MM.1S (cell line): ENCODE results near the gene WDPCP.
"Not testable (repeated sequence)": the region's sequence is repeated elsewhere in the genome, so short reads cannot be mapped to it uniquely, and the experiment has no call there.

Source experiments
- DNase-seq: peaks from one replicate; pipeline ENCODE4 v3.0.0-alpha.2; 2015
- H2AFZ ChIP-seq: fragments of 300-600 bp; sonication (generic); 2 replicates; pipeline ENCODE4 v1.6.0; 2016; ENCODE audit warnings: antibody characterized with exemption, low read length
- H3F3A ChIP-seq: fragments of 300-600 bp; sonication (generic); 2 replicates; pipeline ENCODE4 v1.6.1; 2016; ENCODE audit warnings: mild to moderate bottlenecking, antibody characterized with exemption, low read length, moderate library complexity, mixed read lengths; ENCODE audit not compliant: insufficient read depth
- H3K27ac ChIP-seq: fragments of 300-600 bp; sonication (generic); 2 replicates; pipeline ENCODE4 v1.5.1; 2016; ENCODE audit warnings: mild to moderate bottlenecking, low read length
- H3K27me3 ChIP-seq: fragments of 300-600 bp; sonication (generic); replicated peaks from 2 replicates; pipeline ENCODE4 v1.6.0; 2016; ENCODE audit warnings: low read length; ENCODE audit not compliant: insufficient read depth
- H3K36me3 ChIP-seq: fragments of 300-600 bp; sonication (generic); replicated peaks from 2 replicates; pipeline ENCODE4 v1.6.1; 2016; ENCODE audit warnings: mild to moderate bottlenecking, low read length, mixed read lengths; ENCODE audit not compliant: insufficient read depth
- H3K4me1 ChIP-seq: fragments of 300-600 bp; sonication (generic); 2 replicates; pipeline ENCODE4 v1.6.1; 2016; ENCODE audit warnings: low read length, mixed read lengths
- H3K4me2 ChIP-seq: fragments of 300-600 bp; sonication (generic); 2 replicates; pipeline ENCODE4 v1.6.0; 2016; ENCODE audit warnings: low read depth, low read length
- H3K4me3 ChIP-seq: fragments of 300-600 bp; sonication (generic); 2 replicates; pipeline ENCODE4 v1.5.1; 2016; ENCODE audit warnings: low read length, mixed read lengths
- H3K79me2 ChIP-seq: fragments of 300-600 bp; sonication (generic); 2 replicates; pipeline ENCODE4 v1.6.1; 2016; ENCODE audit warnings: mixed run types, low read length, mixed read lengths
- H3K9ac ChIP-seq: fragments of 300-600 bp; sonication (generic); 2 replicates; pipeline ENCODE4 v1.6.1; 2016; ENCODE audit warnings: low read length, mixed read lengths
- H3K9me2 ChIP-seq: fragments of 300-600 bp; sonication (generic); replicated peaks from 2 replicates; pipeline ENCODE4 v1.6.1; 2016; ENCODE audit warnings: mild to moderate bottlenecking, low read length, mixed read lengths; ENCODE audit not compliant: insufficient read depth
- H3K9me3 ChIP-seq: fragments of 300-600 bp; sonication (generic); replicated peaks from 2 replicates; pipeline ENCODE4 v1.6.1; 2016; ENCODE audit warnings: mild to moderate bottlenecking, low read length, mixed read lengths; ENCODE audit not compliant: insufficient read depth
- H4K20me1 ChIP-seq: fragments of 300-600 bp; sonication (generic); 2 replicates; pipeline ENCODE4 v1.6.1; 2016; ENCODE audit warnings: mild to moderate bottlenecking, low read length, moderate library complexity, mixed read lengths; ENCODE audit not compliant: insufficient read depth
- EZH2 ChIP-seq: fragments of 300-600 bp; sonication (generic); optimal IDR thresholded peaks from 2 replicates; pipeline ENCODE3; 2017; ENCODE audit warnings: low read depth, mild to moderate bottlenecking, antibody characterized with exemption, low read length, mixed read lengths
- EZH2phosphoT487 ChIP-seq: fragments of 300-600 bp; sonication (generic); IDR thresholded peaks from 2 replicates; pipeline ENCODE4 v1.6.1; 2018; ENCODE audit warnings: antibody characterized with exemption, low read length
- TF ChIP-seq, protein P1 (sequence below): fragments of 300-600 bp; sonication (generic); IDR thresholded peaks from 2 replicates; pipeline ENCODE4 v1.5.1; 2016; ENCODE audit warnings: antibody characterized with exemption, low read length, mixed read lengths

The WDPCP gene

DNA sequence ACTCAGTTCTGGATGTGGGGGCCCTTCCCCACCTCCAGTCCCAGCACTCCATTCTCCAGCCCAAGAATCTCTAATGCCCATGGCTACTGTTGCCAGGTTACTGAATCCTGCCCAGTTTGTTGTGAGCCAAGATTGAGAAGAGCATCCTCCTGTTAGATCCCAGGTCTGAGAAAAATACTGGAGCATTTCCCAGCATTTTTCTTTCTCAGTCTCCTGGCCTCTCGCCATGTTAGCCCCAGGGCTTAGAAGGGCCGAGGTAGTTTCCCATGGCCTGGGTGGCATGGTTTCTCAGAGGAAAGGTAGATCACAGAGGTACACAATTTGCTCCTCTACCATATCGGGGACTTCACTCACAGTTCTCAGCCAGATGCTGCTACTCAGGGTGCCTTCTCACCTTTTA, 401.9 kb downstream of the WDPCP start:
- H3K27ac ChIP-seq = no peak overlapping the region
- no peaks in the 10 kb centered on the region; the same call in 1 of the 2 replicates for H3K4me1 ChIP-seq
- no peak overlapping the region for H2AFZ ChIP-seq
- H3K27me3 ChIP-seq = no peaks in the 10 kb centered on the region
- H3K4me2 ChIP-seq = no peak overlapping the region
- H3K4me3 ChIP-seq = no peak overlapping the region
- H3K9me3 ChIP-seq = no peaks in the 10 kb centered on the region
- TF ChIP-seq, protein P1, sequence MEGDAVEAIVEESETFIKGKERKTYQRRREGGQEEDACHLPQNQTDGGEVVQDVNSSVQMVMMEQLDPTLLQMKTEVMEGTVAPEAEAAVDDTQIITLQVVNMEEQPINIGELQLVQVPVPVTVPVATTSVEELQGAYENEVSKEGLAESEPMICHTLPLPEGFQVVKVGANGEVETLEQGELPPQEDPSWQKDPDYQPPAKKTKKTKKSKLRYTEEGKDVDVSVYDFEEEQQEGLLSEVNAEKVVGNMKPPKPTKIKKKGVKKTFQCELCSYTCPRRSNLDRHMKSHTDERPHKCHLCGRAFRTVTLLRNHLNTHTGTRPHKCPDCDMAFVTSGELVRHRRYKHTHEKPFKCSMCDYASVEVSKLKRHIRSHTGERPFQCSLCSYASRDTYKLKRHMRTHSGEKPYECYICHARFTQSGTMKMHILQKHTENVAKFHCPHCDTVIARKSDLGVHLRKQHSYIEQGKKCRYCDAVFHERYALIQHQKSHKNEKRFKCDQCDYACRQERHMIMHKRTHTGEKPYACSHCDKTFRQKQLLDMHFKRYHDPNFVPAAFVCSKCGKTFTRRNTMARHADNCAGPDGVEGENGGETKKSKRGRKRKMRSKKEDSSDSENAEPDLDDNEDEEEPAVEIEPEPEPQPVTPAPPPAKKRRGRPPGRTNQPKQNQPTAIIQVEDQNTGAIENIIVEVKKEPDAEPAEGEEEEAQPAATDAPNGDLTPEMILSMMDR = no peak
- TF ChIP-seq EZH2 (no peak), EZH2phosphoT487 (no peak)
- H4K20me1 ChIP-seq = no peaks in the 10 kb centered on the region
- no peaks in the 10 kb centered on the region for H3K36me3 ChIP-seq
- no peak for DNase-seq
- no peaks in the 10 kb centered on the region for H3F3A ChIP-seq
- no peaks in the 10 kb centered on the region for H3K9me2 ChIP-seq
- no peak overlapping the region for H3K9ac ChIP-seq
- H3K79me2 ChIP-seq = no peaks in the 10 kb centered on the region

DNA sequence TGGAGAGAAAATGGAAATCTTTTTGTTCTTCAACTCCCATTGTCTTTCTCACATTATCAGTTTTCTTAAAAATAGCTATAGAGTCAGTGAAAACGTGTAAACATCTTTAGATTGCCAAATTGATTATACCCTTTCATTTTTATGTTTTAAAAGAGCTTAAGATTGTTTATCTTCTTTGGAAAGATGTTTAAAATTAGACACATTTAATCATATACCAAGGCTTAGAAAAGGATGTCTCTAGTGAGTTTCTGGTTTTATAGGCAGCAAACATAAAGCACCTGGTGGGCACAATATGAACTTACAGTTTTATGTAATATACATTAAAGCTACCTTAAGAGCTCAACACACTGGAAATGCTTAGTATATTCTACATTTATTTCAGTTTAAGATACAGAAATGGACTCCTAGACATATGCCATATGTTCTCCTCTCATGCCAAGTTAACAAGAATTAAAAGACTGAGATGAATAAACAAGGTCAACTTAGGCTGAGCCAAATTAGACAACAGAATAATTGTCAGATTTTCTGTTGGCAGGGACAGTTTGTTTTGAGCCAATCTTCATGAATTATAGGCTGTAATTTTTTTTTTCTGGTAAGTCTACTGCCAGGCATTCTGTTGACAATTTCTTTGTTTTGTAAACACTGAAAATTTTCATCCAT, 425.0 kb downstream of the WDPCP start:
- Histone ChIP-seq H3K27me3 (no peaks in the 10 kb centered on the region), H3K36me3 (no peaks in the 10 kb centered on the region), H4K20me1 (no peaks in the 10 kb centered on the region), H3K4me1 (no peaks in the 10 kb centered on the region), H2AFZ (no peak overlapping the region), H3K9me2 (no peaks in the 10 kb centered on the region), H3K27ac (no peak overlapping the region), H3K4me2 (no peak overlapping the region), H3F3A (no peaks in the 10 kb centered on the region), H3K4me3 (no peak overlapping the region), H3K9me3 (no peaks in the 10 kb centered on the region), H3K9ac (no peak overlapping the region), H3K79me2 (no peaks in the 10 kb centered on the region)
- no peak for DNase-seq
- TF ChIP-seq EZH2 = no peak
- TF ChIP-seq, protein P1 = no peak
- TF ChIP-seq EZH2phosphoT487 = no peak

DNA sequence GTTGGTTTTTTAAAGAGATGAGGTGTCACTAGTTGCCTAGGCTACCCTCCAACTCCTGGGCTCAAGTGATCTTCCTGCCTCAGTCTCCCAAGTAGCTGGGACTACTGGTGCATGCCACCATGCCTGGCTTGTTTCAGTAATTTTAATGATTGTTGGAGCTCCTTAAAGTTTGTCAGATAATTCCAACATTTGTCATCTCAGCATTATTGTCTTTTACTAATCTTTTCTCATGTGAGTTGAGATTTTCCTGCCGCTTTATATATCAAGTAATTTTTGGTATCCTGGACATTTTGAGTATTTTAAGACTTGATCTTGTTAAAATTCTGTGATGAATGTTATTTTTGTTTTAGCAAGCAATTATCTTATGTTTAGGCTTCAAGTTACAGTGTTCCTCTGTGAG, 429.0 kb downstream of the WDPCP start:
- Histone ChIP-seq H3K27me3 (no peaks in the 10 kb centered on the region), H3K4me2 (no peak overlapping the region), H3K79me2 (no peaks in the 10 kb centered on the region), H3K36me3 (no peaks in the 10 kb centered on the region), H2AFZ (no peak overlapping the region), H4K20me1 (no peaks in the 10 kb centered on the region), H3K9me3 (no peaks in the 10 kb centered on the region), H3K9ac (no peak overlapping the region), H3F3A (no peaks in the 10 kb centered on the region), H3K27ac (no peak overlapping the region), H3K9me2 (no peaks in the 10 kb centered on the region), H3K4me3 (no peak overlapping the region), H3K4me1 (no peaks in the 10 kb centered on the region)
- no peak for DNase-seq
- TF ChIP-seq EZH2phosphoT487 = no peak
- TF ChIP-seq, protein P1 = no peak
- TF ChIP-seq EZH2 = no peak

DNA sequence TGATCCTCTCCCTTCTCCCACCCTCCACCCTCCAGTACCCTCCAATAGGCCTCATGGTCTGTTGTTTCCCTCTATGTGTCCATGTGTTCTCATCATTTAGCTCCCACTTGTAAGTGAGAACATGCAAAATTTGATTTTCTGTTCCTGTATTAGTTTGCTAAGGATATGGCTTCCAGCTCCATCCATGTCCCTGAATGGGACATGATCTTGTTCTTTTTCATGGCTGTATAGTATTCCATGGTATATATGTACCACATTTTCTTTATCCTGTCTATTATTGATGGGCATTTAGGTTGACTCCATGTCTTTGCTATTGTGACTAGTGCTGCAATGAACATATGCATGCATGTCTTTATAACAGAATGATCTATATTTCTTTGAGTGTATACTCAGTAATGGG, 451.6 kb downstream of the WDPCP start:
- H3K27me3 ChIP-seq, H3K9me2 ChIP-seq, H3K4me3 ChIP-seq, H2AFZ ChIP-seq, H3K27ac ChIP-seq, DNase-seq, H3K9me3 ChIP-seq, H3K9ac ChIP-seq, H3F3A ChIP-seq, H3K79me2 ChIP-seq, H3K4me1 ChIP-seq, H3K4me2 ChIP-seq, H3K36me3 ChIP-seq, H4K20me1 ChIP-seq: not testable (repeated sequence)
